Activated CD8-positive, alpha-beta memory T cell treated with anti-CD3 and anti-CD28 coated beads, Interleukin-2, amount 50 U/mL, for 4 hours (primary cell): ENCODE measurements around the gene SNORC.

ENCODE experiments used
- DNase-seq: peaks from one replicate; pipeline ENCODE4 v3.0.0-alpha.2; 2020

Gene SNORC

DNA sequence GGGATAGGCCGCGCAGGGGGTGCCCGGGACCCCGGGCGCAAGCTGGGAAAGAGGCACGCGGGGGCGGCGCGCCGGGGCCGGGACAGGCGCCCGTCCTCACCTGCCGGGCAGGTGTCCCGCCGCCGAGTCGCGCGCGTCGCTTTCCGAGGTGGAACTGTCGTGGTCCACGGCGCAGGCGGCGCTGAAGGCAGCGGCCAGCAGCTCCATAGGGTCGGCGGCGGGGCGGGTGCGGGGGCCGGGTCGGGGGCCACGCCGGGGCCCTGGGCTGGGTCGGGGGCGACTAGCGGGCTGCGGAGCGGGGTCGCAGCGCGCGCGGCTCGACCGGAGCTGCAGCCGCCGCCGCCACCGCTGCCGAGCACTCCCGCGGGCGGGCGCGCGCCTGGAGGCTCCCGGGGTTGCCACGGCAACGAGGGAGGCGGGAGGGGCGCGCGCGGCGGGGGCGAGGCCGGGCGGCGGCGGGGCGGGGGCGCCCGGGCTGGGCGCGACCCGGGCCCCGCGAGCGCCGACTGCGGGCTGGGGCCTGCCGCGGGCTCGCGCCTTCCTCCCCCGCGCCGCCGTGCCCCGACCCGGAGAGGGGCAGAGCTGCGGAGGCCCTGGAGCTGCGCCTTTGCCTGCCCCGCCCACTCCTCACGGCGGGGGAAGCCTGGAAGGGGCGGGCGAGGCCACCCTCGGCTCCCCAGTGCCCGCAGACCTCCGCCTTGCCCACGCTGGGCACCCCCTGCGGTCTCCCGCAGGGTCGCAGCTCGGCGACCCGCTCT is 57.9 kb downstream of the SNORC start:
- no peak for DNase-seq
